Nucleus accumbens (tissue), 56 donors: ENCODE results near the gene DNAJC1.
"Not testable (repeated sequence)": the region's sequence is repeated elsewhere in the genome, so short reads cannot be mapped to it uniquely, and the experiment has no call there.

Experiments
- DNase-seq, 56 donors: peaks; one replicate each; lab custom pipeline; 2025; lab: John Stamatoyannopoulos, UW

Gene DNAJC1

GRCh38 chr10:21837487-21837886 is 166.0 kb downstream of the DNAJC1 start:
- DNase-seq: not testable (repeated sequence)

- DNase-seq: not testable (repeated sequence)
These were observed 169.0 kb downstream of the DNAJC1 start for GRCh38 chr10:21834574-21834973.

GRCh38 chr10:21832821-21833130 is 170.8 kb downstream of the DNAJC1 start:
- DNase-seq: no peak

GRCh38 chr10:21831986-21832820 is 171.3 kb downstream of the DNAJC1 start:
- DNase-seq: no peak

GRCh38 chr10:21830037-21830436 is 173.5 kb downstream of the DNAJC1 start:
- DNase-seq: no peak

- DNase-seq: no peak
These were observed 176.2 kb downstream of the DNAJC1 start for GRCh38 chr10:21827308-21827707.

GRCh38 chr10:21826725-21827124 is 176.8 kb downstream of the DNAJC1 start:
- no peak for DNase-seq

- DNase-seq: no peak
These were observed 178.2 kb downstream of the DNAJC1 start for GRCh38 chr10:21825345-21825744.

GRCh38 chr10:21824409-21824808 is 179.1 kb downstream of the DNAJC1 start:
- no peak for DNase-seq

GRCh38 chr10:21823617-21824016 is 179.9 kb downstream of the DNAJC1 start:
- no peak for DNase-seq

GRCh38 chr10:21822273-21822672 is 181.3 kb downstream of the DNAJC1 start:
- DNase-seq: not testable (repeated sequence)

GRCh38 chr10:21820952-21821351 is 182.6 kb downstream of the DNAJC1 start:
- DNase-seq: no peak

- not testable (repeated sequence) for DNase-seq
These were observed 185.1 kb downstream of the DNAJC1 start for GRCh38 chr10:21818416-21818815.

GRCh38 chr10:21814866-21815265 is 188.7 kb downstream of the DNAJC1 start:
- no peak for DNase-seq

GRCh38 chr10:21813946-21814345 is 189.6 kb downstream of the DNAJC1 start:
- no peak for DNase-seq

GRCh38 chr10:21811245-21811585 is 192.3 kb downstream of the DNAJC1 start:
- DNase-seq: no peak

- DNase-seq: no peak
These were observed 192.8 kb downstream of the DNAJC1 start for GRCh38 chr10:21810582-21811244.

- no peak for DNase-seq
These were observed 195.0 kb downstream of the DNAJC1 start for GRCh38 chr10:21808550-21808949.

GRCh38 chr10:21807180-21807579 is 196.3 kb downstream of the DNAJC1 start:
- no peak for DNase-seq

- no peak for DNase-seq
These were observed 200.2 kb downstream of the DNAJC1 start for GRCh38 chr10:21803374-21803773.

- DNase-seq: no peak
These were observed 201.9 kb downstream of the DNAJC1 start for GRCh38 chr10:21801609-21802008.
